ENCODE results near the gene CD164.

The CD164 gene

DNA sequence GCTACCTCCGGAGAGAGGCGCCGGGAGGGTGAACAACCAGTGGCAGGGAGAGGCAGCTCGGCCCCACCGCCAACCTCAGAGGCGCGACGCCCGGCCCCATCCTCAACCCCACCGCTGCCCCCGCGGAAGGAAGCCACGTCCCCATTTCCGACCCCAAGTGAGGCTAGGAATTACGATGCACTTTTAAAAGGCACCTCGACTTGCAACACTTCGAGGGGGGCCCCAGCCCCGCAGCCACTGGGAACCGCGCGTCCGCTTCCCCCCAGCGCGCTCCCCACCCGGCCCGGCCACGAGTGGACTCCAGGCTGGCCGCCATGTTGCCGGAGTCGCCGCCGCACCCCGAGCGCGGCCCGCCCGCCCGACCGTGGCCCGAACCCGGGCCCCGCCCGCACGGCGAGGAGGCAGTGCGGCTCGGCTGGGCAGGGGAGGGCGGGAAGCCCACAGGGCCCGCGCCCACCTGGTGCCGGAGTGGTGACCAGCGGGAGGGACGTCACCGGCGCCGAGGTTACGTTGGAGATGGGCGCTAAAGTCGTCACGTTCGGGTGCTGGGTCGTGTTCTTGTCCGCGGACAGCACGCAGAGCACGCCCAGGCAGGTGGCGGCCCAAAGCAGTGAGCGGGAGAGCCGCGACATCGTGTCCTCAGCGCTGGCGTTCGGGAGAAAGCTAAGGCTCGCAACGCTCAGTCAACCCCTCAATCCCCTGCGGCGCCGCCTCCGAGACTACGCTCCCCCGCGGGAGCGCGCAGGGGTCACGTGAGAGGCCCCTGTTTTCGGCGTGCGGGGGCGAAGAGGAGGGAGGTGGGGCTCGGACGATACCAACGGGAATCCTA is at the start of gene CD164:
CD164 (minus strand) TSS at position 721 of the 829 bp plus-strand sequence; CDS start at position 632, 89 bp downstream.
- DNase-seq, result peak in 57 of 58 donors; percentile 53 to 99 (median 93)

DNA sequence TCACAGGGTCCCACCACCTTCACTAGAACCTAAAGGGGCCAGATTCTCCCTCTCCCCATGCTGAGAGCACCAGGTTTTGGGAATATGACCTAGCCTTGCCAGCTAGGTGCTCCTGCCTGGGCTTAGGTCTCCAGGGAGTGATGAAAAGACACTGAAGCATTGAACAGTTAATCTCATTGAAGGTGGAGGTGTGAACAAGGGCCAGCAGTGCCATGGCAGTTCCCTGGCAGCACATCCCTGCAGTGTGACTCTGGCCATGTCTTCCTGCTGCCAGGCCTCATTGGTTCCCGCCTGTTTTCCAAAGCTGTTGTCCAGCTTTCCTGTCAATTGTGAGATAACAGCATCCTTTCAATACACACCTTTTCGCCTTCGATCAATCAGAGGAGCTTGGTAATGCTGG is 47.2 kb upstream of the CD164 start:
- no peak for DNase-seq

DNA sequence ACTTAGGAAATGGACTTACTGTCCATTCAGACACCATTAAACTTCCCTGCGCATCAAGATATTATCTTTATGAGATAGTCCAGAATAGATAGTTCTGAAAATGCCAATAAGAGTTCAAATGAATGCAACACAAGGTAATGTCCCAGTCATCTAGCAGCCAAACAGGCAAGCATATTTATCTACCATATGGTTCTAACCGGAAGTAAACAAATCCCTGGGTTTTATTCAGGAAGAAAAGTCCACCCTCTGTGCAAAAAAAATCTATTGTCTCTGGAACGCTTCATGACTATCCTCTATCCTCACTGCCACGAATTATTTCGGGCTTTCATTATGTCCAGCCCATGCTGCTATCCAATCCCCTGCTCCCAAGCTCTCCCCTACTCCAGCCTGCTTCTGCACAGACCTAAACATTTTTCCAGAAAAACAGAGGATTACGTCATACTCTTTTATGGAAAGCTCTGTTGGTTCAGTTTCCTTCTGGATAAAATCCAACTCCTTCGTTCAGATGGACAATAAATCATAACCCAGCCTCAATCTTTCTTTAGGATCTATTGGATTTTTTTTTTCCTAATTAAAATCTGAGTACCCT is 46.7 kb upstream of the CD164 start:
- peak in 1 of 58 donors; percentile 25 for DNase-seq

DNA sequence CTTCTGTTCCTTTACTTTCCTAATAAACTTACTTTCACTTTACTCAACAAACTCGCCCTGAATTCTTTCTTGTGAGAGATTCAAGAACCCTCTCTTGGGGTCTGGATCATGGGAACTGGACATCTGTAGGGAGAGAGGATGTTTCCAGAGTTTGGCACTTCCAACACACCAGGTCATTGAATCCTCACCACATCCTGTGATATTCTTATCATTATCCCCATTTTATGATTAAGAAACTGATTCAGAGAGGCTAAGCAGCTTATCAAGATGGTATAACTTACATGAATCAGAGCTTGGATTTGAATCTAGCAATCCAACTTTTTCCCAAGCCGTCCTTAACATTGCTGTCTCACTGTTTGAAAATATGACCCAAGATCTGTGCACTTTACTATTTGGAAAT is 42.7 kb upstream of the CD164 start:
- DNase-seq, result no peak

DNA sequence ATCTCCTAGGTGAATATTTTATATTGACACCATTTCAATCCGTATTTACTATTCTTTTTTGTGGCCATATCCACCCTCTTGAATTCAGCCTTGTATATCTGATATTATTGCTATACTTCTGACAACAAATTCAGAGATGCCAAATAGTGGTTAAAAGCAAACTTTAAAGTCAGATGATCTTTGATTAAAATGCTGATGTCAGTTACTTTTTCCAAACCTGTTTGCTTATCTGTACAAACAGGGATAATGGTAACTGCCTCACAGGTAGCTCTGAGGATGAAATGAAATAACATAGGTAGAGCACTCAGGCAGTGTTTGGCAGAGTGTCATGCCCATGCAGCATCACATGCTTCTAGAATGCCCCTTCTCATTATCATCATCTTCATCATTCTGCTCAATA is 38.9 kb upstream of the CD164 start:
- DNase-seq, result no peak

DNA sequence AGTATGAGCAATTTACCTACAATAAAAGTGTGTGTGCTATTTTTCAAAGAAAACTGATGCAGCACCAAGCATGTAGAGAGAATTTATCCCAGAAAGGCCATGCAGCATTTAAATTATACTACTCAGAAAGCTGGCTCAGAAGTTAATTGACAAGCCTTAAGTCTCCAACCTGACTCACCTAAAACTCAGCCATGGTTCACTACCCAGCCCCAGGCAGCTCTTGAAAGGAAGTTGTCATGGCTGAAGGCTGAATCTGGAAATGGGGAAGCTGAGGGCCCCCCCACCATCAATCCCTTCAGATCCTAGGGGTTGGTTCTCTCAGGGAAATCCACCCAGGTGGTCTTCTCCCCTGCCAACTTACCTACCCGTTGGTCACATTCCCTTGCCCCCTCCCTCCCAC is 38.5 kb upstream of the CD164 start:
- no peak for DNase-seq

DNA sequence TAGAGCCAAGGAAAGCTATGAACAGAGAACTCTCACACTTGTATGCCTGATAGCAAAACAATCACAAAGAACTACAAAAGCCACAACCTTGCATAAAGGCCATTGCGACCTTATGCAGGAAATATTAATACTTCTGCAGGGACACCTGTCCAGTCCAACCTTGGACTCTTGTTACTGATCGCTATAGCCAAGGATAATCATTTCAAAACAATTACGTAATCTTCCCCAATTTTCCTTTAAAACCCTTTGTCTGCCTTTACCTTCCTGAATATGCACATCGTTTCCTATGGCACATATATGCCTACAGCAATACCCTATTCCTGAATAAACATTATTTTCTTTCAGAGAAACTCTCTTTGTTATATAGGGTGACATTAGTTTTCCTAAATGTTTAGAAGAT is 35.4 kb upstream of the CD164 start:
- DNase-seq, result no peak

DNA sequence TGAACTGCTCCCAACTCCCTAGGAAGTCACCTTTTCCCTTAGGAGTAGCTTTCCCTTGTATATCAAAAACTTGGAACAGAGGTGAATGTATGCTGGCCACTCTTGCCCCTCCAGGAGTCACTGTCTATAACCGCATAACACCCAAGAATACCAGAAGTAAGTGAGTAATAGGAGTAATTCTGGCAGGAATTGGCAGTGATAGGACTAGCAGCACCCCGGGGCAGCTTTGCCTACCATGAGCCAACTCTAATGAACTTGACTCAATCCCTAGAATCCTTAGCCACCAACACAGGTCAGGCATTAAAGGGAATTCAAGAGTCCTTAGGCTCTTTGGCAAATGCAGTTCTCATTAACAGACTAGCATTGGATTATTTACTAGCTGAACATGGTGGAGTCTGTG is 28.8 kb upstream of the CD164 start:
- no peak for DNase-seq

DNA sequence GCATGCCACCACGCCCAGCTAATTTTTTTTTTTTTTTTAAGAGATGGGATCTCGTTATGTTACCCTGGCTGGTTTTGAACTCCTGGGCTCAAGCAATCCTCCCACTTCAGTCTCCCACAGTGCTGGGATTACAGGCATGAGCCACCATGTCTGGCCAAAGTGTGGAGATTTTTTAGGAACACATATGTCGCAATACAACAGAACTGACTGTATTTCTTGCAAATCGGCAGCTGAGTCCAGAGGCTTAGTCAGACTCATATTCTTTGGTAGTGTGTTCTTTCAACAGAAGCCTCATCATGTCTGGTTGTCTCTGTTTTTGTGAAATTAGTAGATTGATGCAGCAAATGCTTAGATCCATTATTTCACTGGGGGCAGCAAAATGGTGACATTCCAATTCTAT is 23.9 kb upstream of the CD164 start:
- DNase-seq, result peak in 1 of 58 donors; percentile 22

DNA sequence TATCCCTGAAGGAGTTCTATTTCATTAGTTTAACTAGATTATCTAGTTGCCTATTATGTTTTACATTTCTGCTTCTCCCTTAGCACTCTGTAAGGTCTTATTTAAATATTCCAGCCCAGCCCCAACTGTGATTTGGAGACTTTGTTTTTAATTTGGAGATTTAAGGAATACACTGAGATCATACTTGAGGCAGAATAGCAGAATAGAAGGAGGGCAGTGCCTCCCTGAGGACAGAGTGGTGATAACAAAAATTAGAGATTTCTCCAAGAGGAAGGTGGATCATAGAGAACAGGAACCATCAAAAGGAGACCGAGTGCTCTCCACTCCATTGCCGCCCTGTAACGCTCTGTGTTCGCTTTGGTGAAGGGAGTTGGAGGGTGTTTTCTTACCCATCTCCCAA is 14.8 kb upstream of the CD164 start:
- peak in 1 of 58 donors; percentile 5 for DNase-seq

DNA sequence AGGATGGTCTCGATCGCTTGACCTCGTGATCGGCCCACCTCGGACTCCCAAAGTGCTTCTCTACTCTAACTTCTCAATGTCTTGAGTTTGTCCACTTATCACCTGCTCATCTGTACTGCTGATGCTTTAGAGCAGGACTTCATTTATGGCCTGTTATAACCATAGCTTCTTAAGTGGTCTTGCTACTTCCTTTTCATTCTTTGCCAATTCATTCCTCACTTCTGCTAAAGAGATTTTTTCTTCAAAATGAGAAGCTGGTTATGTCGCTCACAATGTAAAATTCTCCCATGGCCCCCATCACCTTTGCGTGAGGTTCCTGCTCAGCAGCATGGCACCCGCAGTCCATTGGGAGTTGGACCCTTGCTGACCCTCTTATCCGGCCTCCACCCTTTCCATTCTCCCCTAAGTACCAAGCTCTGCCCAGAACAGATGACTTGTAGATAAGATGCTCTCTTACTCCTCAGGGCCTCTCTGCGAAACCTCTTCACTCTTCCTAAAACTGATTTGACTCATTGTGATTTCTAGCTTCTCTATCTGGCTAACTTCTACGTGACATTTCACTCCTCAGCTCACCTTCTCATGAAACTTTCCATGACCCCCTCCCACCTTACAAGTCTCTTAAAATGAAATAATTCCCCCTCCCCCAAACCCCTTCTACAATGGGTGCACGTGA is 13.9 kb upstream of the CD164 start:
- DNase-seq, result no peak

DNA sequence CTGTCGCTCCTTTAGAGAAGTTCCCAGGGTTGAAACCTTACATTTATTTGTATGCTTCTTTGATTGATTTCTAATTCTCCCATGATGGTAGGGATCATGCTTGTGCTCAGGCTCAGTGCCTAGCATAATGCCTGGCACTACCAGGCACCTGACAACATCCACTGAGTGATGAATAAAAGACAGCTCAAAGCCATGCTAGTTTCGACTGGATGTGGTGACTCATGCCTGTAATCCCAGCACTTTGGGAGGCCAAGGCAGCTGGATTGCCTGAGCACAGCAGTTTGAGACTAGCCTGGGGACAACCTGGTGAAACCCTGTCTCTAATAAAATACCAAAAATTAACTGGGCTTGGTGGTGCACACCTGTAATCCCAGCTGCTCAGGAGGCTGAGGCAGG is 11.6 kb upstream of the CD164 start:
- peak in 1 of 58 donors; percentile 46 for DNase-seq

DNA sequence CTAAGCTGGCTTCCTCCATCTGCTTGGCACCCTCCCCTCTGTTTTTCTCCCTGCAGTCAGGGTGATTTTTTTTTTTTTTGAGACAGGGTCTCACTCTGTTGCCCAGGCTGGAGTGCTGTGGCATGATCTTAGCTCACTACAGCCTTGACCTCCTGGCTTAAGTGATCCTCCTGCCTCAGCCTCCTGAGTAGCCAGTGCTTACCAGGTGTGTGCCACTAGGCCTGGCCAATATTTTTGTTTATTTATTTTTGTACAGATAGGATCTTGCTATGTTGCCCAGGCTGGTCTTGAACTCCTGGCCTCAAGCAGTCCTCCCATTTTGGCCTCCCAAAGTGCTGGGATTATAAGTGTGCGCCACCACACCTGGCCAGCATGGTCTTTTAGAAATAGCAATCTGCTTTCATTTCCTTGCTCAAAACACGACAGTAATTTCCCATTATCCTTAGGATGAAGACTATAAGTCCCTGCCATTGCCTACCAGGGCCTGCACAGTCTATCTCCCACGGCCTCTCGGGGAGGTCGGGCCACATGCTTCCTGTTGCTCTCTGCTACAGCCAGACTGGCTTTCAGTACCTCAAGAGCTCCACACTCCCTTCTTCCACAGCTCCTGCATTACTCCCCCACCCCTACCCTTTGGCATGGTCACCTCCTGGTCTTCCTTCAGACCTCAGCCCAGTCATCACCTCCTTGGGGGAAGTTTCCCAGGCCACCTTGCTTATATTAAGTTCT is 11.1 kb upstream of the CD164 start:
- DNase-seq, result no peak

DNA sequence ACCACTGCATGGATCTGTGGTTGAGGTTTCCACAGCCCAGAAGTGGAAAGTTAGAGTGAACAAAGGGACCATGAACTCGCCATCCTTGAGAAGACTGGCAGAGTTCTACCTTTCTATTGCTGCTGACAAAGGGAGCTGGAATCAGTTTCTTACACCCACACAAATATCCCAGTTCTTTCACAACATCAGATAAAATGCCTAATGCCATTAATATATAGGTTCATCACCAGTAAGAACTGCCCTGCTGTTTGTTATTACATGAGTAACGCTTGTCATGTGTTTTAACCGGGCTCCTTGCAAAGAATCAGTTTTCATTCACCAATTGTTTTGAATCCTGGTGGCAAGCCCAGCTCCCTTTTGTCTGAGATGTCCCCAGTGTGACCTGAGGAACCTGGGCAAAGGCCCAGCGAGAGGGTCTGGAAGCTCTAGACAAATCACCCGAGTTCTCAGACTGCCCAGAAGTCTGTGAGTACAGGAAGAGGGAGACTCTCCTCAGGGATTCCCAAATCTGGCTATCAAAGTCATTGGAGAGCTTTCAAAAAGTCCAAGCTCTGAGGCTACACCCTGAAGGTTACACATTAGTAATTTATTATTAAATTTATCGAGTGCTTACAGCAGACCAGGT is 7.5 kb upstream of the CD164 start:
- peak in 5 of 58 donors; percentile 5 to 25 (median 16) for DNase-seq

DNA sequence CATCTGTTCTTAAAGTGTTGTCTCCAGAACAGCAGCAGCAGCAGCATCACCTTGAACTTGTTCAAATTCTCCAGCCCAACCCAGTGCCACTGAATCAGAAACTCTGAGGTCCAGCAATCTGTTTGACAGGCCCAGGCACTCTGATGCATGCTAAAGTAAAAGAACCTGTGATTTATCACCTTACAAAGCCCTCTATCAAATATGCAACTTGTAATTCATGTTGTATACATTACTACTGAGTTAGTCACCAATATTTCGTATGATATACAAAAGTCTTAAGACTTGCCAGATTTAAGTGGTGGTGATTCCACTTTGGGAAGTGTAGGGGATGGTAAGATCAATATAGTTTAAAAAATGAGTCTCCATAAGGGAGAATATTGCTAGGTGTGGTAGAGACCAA is 6.0 kb upstream of the CD164 start:
- DNase-seq, result no peak

DNA sequence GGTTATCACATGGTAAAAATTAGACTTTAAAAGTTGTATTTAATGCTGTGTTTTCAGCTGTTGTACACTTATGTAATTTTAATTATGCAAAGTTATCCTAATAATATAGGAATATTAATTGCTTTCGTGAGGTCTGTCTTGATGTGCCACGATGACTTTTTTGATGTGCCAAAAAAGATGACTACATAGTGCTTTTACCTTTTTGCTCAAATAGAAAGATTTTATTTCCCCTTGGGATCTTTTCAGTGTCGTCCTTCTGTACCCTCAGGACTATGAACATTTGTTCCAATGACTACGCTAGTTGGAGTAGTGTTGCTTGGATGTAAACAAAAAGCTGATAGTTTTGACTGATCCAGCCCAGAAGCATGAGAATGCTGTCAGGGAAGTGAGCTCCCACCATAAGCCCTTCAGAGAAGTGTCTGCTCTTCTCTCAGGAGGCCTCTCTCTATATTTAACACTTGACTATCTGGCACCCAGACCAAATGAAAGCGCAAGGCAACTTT is 1.2 kb upstream of the CD164 start:
- no peak for DNase-seq

DNA sequence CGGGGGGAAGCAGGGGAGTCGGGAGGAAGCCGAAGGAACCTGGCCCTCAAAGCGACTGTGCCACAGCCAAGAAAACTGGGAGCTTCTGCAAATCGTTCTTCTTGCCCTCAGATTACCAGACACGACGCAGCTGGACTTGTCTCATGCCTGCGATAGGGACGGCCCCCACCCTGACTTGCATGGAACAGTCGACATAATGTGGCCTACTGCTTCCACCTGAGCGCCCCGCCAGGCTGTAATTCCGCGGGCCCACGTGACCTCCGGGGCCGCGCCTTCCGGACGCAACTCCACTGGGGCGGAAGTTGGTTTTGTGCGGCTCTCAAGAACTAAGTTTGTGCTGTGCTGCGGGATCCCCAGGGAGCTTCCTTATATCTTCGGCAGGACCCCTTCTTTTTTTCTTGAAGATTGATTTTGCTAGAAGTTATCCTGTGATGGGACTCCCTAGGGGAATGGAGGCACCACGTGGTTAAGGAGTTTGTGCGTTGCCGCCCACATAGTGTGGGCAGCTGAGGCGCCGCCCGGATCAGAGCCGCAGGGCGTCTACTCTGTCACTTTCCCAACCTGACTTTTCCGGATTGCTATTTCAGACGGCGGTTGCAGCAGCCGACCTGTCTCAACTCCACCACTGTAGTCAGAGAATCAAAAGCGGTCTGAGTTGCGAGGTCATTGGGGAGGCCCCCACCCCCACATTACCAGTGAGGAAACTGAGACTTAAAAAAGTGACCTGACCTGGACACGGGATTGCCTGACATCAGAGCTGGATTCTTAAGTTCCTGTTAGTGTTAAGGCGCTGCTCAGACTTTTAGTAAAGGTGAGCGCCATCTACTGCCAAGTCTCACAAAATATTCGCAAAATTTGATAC is 540 bp upstream of the CD164 start:
- DNase-seq, result peak; percentile 53 to 99 (median 92)

DNA sequence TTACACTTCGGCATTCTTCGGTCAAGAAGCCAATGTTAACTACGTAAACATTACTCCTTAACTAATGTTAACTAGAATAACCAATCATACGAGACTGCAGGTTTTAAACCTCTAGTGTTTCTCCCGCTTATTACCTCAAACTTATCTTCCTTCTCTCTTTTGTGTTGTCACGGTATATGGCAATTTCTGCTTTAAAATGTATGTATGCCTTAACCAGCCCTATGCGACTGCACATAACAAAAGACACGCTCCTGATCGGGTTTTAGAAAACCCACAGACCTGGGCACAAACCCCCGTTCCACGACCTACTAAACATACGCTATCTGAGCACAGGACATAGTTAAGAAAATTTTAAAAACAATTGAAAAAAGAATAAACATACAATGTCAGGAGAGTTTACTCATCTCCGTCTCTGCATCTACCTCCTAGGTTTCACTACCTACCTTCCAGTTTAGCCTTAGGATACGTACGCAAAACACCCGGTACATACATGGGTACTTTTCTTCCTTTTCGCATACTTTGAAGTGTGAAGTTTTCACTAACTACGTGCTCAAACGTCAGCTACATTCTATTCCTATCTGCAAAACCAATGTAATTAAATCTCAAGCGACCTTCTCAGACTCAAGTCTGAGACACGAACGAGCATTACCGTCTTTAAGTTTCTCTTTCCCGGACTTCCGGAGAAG is 1.1 kb downstream of the CD164 start:
- DNase-seq, result no peak

DNA sequence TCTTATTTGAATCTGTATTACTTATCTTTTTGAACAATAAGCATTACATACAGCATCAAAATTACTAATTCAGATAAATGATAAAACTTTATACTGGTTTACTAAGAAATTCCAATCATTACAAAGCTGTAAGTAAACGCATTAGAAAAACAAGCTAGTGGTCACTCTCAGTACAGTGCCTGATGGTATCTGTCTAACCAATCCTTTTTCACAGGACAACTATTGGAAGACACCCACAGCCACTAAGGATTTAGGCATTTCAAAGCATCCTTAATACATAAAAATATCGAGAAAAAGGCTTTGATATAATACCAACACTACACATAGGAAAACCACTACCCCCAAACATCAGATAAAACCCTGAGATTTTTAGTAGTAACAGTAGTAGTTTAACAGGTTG is 2.6 kb downstream of the CD164 start:
- DNase-seq, result no peak
